PFSK-1 (cell line): ENCODE measurements around the gene GPBP1.

ENCODE experiments used
- FOXP2 ChIP-seq: optimal IDR thresholded peaks from 2 replicates; pipeline ENCODE3; 2011; ENCODE audit warnings: borderline replicate concordance, control low read depth, inconsistent platforms; ENCODE audit not compliant: insufficient read depth; ENCODE audit errors: extremely low read length, extremely low read depth
- POLR2AphosphoS5 ChIP-seq: IDR thresholded peaks from 2 replicates; pipeline ENCODE4 v1.6.1; 2012; ENCODE audit warnings: low read depth, mild to moderate bottlenecking, control low read depth, low read length, moderate library complexity
- REST ChIP-seq, 2 experiments: IDR thresholded peaks; 2 replicates each; pipeline versions ENCODE4 v1.6.1 to v1.8.0; 2011 to 2012; ENCODE audit warnings: low read depth in 2 of 2, low read length in 2 of 2, control low read depth in 1 of 2, inconsistent platforms in 1 of 2, mild to moderate bottlenecking in 1 of 2, moderate library complexity in 1 of 2; ENCODE audit not compliant: insufficient read depth in 1 of 2
- SIN3A ChIP-seq: IDR thresholded peaks from 2 replicates; pipeline ENCODE4 v1.6.1; 2012; ENCODE audit warnings: mild to moderate bottlenecking, low read length, moderate library complexity, borderline replicate concordance; ENCODE audit not compliant: insufficient read depth
- TAF1 ChIP-seq: IDR thresholded peaks from 2 replicates; pipeline ENCODE4 v1.6.1; 2012; ENCODE audit warnings: low read length, control low read depth, borderline replicate concordance; ENCODE audit not compliant: insufficient read depth

- TF ChIP-seq POLR2AphosphoS5 (no peak), SIN3A (no peak), TAF1 (no peak), REST (IDR thresholded peaks at IDR 0.05; ENCODE audit: insufficient read depth in 1 of 2, low read depth in 2 of 2, low read length in 2 of 2) (no peak), FOXP2 (no peak)
Measured at GRCh38 chr5:57232293-57233033, 58.6 kb downstream of the GPBP1 start.
